Fibroblast of skin of scalp (primary cell): ENCODE data around the gene BCL3. TPM values are rescaled to one million over a fixed set of nuclear protein-coding genes. Genes with fewer than 3 reads are reported as not detected.
"Not testable (repeated sequence)": the region's sequence is repeated elsewhere in the genome, so short reads cannot be mapped to it uniquely, and the experiment has no call there.

Source experiments
- DNase-seq: peaks from one replicate; pipeline ENCODE4 v3.0.0-alpha.2; 2013
- polyA plus RNA-seq, 2 experiments: library from polyadenylated mRNA; unstranded; fragments of 120-200 nt; gene quantifications; one replicate each; pipeline ENCODE4 v1.2.1, GENCODE V29; 2013; ENCODE audit not compliant: insufficient read length in 2 of 2

BCL3 gene
- polyA plus RNA-seq (2013, experiment 1 of 2; ENCODE audit: insufficient read length), result 36.6 TPM
- 37.2 TPM for polyA plus RNA-seq (2013, experiment 2 of 2; ENCODE audit: insufficient read length)

GRCh38 chr19:44748426-44749254, at the start of gene BCL3:
BCL3 (plus strand) TSS chr19:44748708; CDS start chr19:44748791, 83 bp downstream.
- DNase-seq, result peak; percentile 78

GRCh38 chr19:44700547-44700946, 48.0 kb upstream of the BCL3 start:
- no peak for DNase-seq

GRCh38 chr19:44701228-44701627, 47.3 kb upstream of the BCL3 start:
- no peak for DNase-seq

GRCh38 chr19:44702551-44703176, 45.8 kb upstream of the BCL3 start:
- DNase-seq, result no peak

- DNase-seq, result no peak
Observed at GRCh38 chr19:44703336-44704078, 45.0 kb upstream of the BCL3 start.

GRCh38 chr19:44704982-44705381, 43.5 kb upstream of the BCL3 start:
- DNase-seq, result no peak

GRCh38 chr19:44705502-44706010, 43.0 kb upstream of the BCL3 start:
- DNase-seq, result no peak

- DNase-seq, result no peak
Observed at GRCh38 chr19:44706506-44707236, 41.8 kb upstream of the BCL3 start.

GRCh38 chr19:44707794-44708193, 40.7 kb upstream of the BCL3 start:
- DNase-seq, result no peak

- no peak for DNase-seq
Observed at GRCh38 chr19:44708940-44709339, 39.6 kb upstream of the BCL3 start.

GRCh38 chr19:44709434-44710266, 38.9 kb upstream of the BCL3 start:
- DNase-seq, result not testable (repeated sequence)

- no peak for DNase-seq
Observed at GRCh38 chr19:44710483-44710882, 38.0 kb upstream of the BCL3 start.

- no peak for DNase-seq
Observed at GRCh38 chr19:44712864-44713515, 35.5 kb upstream of the BCL3 start.

- no peak for DNase-seq
Observed at GRCh38 chr19:44714597-44715169, 33.8 kb upstream of the BCL3 start.

GRCh38 chr19:44717603-44718002, 30.9 kb upstream of the BCL3 start:
- no peak for DNase-seq

- peak; percentile 83 for DNase-seq
Observed at GRCh38 chr19:44718441-44719261, 29.9 kb upstream of the BCL3 start.

- DNase-seq, result no peak
Observed at GRCh38 chr19:44719262-44719701, 29.2 kb upstream of the BCL3 start.

- DNase-seq, result not testable (repeated sequence)
Observed at GRCh38 chr19:44720396-44720795, 28.1 kb upstream of the BCL3 start.

GRCh38 chr19:44720945-44721344, 27.6 kb upstream of the BCL3 start:
- no peak for DNase-seq
